ENCODE data around the gene JMJD1C.

The JMJD1C gene

DNA sequence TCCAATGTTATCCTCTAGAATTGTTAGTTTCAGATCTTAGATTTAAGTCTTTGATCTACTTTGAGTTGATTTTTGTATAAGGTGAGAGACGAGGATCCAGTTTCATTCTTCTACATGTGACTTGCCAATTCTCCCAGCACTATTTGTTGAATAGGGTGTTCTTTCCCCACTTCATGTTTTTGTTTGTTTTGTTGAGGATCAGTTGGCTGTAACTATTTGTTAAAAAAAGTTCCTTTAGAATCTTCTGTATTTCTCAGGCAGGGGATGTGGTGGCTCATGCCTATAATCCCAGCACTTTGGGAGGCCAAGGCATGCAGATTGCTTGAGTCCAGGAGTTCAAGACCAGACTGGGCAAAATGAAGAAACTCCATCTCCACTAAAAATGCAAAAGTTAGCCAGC is 151.8 kb downstream of the JMJD1C start:
- H3K4me2 ChIP-seq (ENCODE audit: low read depth, low read length), result no peak overlapping the region
- no peak overlapping the region for H3K9ac ChIP-seq (ENCODE audit: low read length)
- H3K4me1 ChIP-seq (ENCODE audit: low read length), result no peaks in the 10 kb centered on the region
- no peaks in the 10 kb centered on the region for H4K20me1 ChIP-seq (ENCODE audit: insufficient read depth, low read length)
- no peak overlapping the region for H2AFZ ChIP-seq (ENCODE audit: low read length)
- no peaks in the 10 kb centered on the region for H3K9me2 ChIP-seq (replicated peaks; ENCODE audit: insufficient read depth, low read length)
- H3K4me3 ChIP-seq (ENCODE audit: low read length), result no peak overlapping the region
- H3K79me2 ChIP-seq (ENCODE audit: low read length), result no peaks in the 10 kb centered on the region
- no peak for TF ChIP-seq EZH2 (optimal IDR thresholded peaks at IDR 0.05; ENCODE audit: low read depth, low read length)
- TF ChIP-seq, protein P1, sequence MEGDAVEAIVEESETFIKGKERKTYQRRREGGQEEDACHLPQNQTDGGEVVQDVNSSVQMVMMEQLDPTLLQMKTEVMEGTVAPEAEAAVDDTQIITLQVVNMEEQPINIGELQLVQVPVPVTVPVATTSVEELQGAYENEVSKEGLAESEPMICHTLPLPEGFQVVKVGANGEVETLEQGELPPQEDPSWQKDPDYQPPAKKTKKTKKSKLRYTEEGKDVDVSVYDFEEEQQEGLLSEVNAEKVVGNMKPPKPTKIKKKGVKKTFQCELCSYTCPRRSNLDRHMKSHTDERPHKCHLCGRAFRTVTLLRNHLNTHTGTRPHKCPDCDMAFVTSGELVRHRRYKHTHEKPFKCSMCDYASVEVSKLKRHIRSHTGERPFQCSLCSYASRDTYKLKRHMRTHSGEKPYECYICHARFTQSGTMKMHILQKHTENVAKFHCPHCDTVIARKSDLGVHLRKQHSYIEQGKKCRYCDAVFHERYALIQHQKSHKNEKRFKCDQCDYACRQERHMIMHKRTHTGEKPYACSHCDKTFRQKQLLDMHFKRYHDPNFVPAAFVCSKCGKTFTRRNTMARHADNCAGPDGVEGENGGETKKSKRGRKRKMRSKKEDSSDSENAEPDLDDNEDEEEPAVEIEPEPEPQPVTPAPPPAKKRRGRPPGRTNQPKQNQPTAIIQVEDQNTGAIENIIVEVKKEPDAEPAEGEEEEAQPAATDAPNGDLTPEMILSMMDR (IDR thresholded peaks at IDR 0.05; ENCODE audit: low read length), result no peak
- TF ChIP-seq EZH2phosphoT487 (IDR thresholded peaks at IDR 0.05; ENCODE audit: low read length), result no peak
- H3K36me3 ChIP-seq (replicated peaks; ENCODE audit: insufficient read depth, low read length), result no peaks in the 10 kb centered on the region
- H3K27ac ChIP-seq (ENCODE audit: low read length), result no peak overlapping the region
- H3K9me3 ChIP-seq (replicated peaks; ENCODE audit: insufficient read depth, low read length), result no peaks in the 10 kb centered on the region
- DNase-seq, result no peak
- no peaks in the 10 kb centered on the region for H3K27me3 ChIP-seq (replicated peaks; ENCODE audit: insufficient read depth, low read length)
- no peaks in the 10 kb centered on the region for H3F3A ChIP-seq (ENCODE audit: insufficient read depth, low read length)

DNA sequence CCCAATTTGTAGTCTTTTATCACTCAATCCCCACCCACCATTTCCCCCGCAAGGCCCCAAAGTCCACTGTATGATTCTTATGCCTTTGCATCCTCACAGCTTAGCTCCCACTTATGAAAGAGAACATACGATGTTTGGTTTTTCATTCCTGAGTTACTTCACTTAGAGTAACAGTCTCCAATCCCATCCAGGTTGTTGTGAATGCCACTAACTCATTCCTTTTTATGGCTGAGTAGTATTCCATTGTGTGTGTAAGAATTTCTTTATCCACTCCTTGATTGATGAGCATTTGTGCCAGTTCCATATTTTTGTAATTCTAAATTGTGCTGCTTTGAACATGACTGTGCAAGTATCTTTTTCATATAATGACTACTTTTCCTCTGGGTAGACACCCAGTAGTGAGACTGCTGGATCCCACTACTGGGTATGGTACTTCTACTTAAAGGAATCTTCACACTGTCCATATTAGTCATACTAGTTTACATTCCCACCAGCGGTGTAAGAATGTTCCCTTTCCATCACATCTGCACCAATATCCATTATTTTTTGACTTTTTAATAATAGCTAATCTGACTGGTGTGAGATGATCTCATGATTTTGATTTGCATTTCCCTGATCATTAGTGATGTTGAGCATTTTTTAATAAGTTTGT is 152.6 kb downstream of the JMJD1C start:
- TF ChIP-seq EZH2 (optimal IDR thresholded peaks at IDR 0.05; ENCODE audit: low read depth, low read length) (no peak), EZH2phosphoT487 (IDR thresholded peaks at IDR 0.05; ENCODE audit: low read length) (no peak)
- TF ChIP-seq, protein P1 (IDR thresholded peaks at IDR 0.05; ENCODE audit: low read length), result no peak
- H3K9me3 ChIP-seq (replicated peaks; ENCODE audit: insufficient read depth, low read length), result no peaks in the 10 kb centered on the region
- H3K4me1 ChIP-seq (ENCODE audit: low read length), result no peaks in the 10 kb centered on the region
- H3K79me2 ChIP-seq (ENCODE audit: low read length), result 0 out of 2 replicates have a peak, but pooled peaks cover 1% of the 10 kb centered on the region
- no peak overlapping the region for H2AFZ ChIP-seq (ENCODE audit: low read length)
- no peak overlapping the region for H3K4me2 ChIP-seq (ENCODE audit: low read depth, low read length)
- H3K36me3 ChIP-seq (replicated peaks; ENCODE audit: insufficient read depth, low read length), result no peaks in the 10 kb centered on the region
- no peaks in the 10 kb centered on the region for H3F3A ChIP-seq (ENCODE audit: insufficient read depth, low read length)
- no peaks in the 10 kb centered on the region for H3K9me2 ChIP-seq (replicated peaks; ENCODE audit: insufficient read depth, low read length)
- H3K4me3 ChIP-seq (ENCODE audit: low read length), result no peak overlapping the region
- no peaks in the 10 kb centered on the region for H4K20me1 ChIP-seq (ENCODE audit: insufficient read depth, low read length)
- no peaks in the 10 kb centered on the region for H3K27me3 ChIP-seq (replicated peaks; ENCODE audit: insufficient read depth, low read length)
- no peak overlapping the region for H3K27ac ChIP-seq (ENCODE audit: low read length)
- H3K9ac ChIP-seq (ENCODE audit: low read length), result no peak overlapping the region
- no peak for DNase-seq

DNA sequence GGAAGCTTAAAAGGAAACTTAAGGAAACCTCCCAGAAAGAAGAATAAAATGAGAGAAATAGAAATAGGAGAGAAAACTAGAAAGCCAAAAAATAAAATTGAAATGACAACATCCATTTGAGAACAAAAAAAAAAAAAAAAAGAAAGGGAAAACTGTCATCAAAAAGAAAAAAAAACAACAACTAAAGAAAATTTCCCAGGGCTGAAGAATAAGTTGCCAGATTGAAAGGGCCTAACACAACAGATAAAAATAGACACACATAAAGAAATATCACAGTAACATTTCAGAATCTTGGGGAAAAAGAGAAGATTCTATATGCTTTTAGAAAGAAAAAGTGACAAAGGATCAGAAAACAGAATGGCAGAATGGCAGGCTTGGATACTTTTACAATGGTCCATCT is 157.1 kb downstream of the JMJD1C start:
- H3K27me3 ChIP-seq (replicated peaks; ENCODE audit: insufficient read depth, low read length), result no peaks in the 10 kb centered on the region
- TF ChIP-seq, protein P1 (IDR thresholded peaks at IDR 0.05; ENCODE audit: low read length), result no peak
- no peak for TF ChIP-seq EZH2 (optimal IDR thresholded peaks at IDR 0.05; ENCODE audit: low read depth, low read length)
- no peak for TF ChIP-seq EZH2phosphoT487 (IDR thresholded peaks at IDR 0.05; ENCODE audit: low read length)
- H3K27ac ChIP-seq (ENCODE audit: low read length), result no peak overlapping the region
- H3K9ac ChIP-seq (ENCODE audit: low read length), result no peak overlapping the region
- H3K9me2 ChIP-seq (replicated peaks; ENCODE audit: insufficient read depth, low read length), result no peaks in the 10 kb centered on the region
- H3F3A ChIP-seq (ENCODE audit: insufficient read depth, low read length), result no peaks in the 10 kb centered on the region
- H3K36me3 ChIP-seq (replicated peaks; ENCODE audit: insufficient read depth, low read length), result no peaks in the 10 kb centered on the region
- H3K9me3 ChIP-seq (replicated peaks; ENCODE audit: insufficient read depth, low read length), result no peaks in the 10 kb centered on the region
- 0 out of 2 replicates have a peak, but pooled peaks cover 3% of the 10 kb centered on the region for H3K79me2 ChIP-seq (ENCODE audit: low read length)
- no peak overlapping the region for H3K4me3 ChIP-seq (ENCODE audit: low read length)
- H2AFZ ChIP-seq (ENCODE audit: low read length), result no peak overlapping the region
- H3K4me1 ChIP-seq (ENCODE audit: low read length), result no peaks in the 10 kb centered on the region
- no peak for DNase-seq
- no peak overlapping the region for H3K4me2 ChIP-seq (ENCODE audit: low read depth, low read length)
- H4K20me1 ChIP-seq (ENCODE audit: insufficient read depth, low read length), result no peaks in the 10 kb centered on the region

Measured in MM.1S (cell line).